Osteocyte (in vitro differentiated cells): ENCODE results near the gene IGHMBP2. TPM values are rescaled to one million over a fixed set of nuclear protein-coding genes. Genes with fewer than 3 reads are reported as not detected.

ENCODE experiments used
- DNase-seq: peaks from one replicate; pipeline ENCODE4 v3.0.0; 2021; ENCODE audit warnings: mixed read lengths; ENCODE audit not compliant: unreplicated experiment; ENCODE audit errors: extremely low spot score
- H3K27ac Mint-ChIP-seq: one replicate; pipeline ENCODE4 v1.8.0; 2021; ENCODE audit warnings: mild to moderate bottlenecking, mixed read lengths; ENCODE audit not compliant: unreplicated experiment
- H3K27me3 Mint-ChIP-seq: one replicate; pipeline ENCODE4 v1.8.0; 2021; ENCODE audit warnings: mixed read lengths; ENCODE audit not compliant: unreplicated experiment
- H3K36me3 Mint-ChIP-seq: one replicate; pipeline ENCODE4 v1.8.0; 2021; ENCODE audit warnings: mixed read lengths; ENCODE audit not compliant: unreplicated experiment
- H3K4me1 Mint-ChIP-seq: one replicate; pipeline ENCODE4 v1.8.0; 2021; ENCODE audit warnings: mixed read lengths; ENCODE audit not compliant: unreplicated experiment
- H3K4me3 Mint-ChIP-seq: one replicate; pipeline ENCODE4 v1.8.0; 2021; ENCODE audit warnings: mild to moderate bottlenecking, moderate library complexity, mixed read lengths; ENCODE audit not compliant: unreplicated experiment
- H3K9me3 Mint-ChIP-seq: one replicate; pipeline ENCODE4 v1.8.0; 2021; ENCODE audit warnings: mixed read lengths; ENCODE audit not compliant: unreplicated experiment
- CTCF ChIP-seq: fragments of 200-600 bp; sonication (generic); IDR thresholded peaks from 2 replicates; pipeline ENCODE4 v1.5.0; 2021; ENCODE audit warnings: antibody characterized with exemption, mild to moderate bottlenecking, moderate library complexity
- total RNA-seq: library from RNA; stranded (reverse); gene quantifications from 2 replicates; pipeline ENCODE4 v1.2.1, GENCODE V29; 2021

The IGHMBP2 gene
- total RNA-seq, 1 donor from 2014 or later, result 30.5 TPM

GRCh38 chr11:68950762-68951161 lies 47.1 kb downstream of the IGHMBP2 start:
- Mint-ChIP-seq H3K27ac (no peak overlapping the region), H3K9me3 (no peaks in the 10 kb centered on the region), H3K4me3 (no peak overlapping the region), H3K4me1 (peaks cover 13% of the 10 kb centered on the region), H3K36me3 (no peaks in the 10 kb centered on the region), H3K27me3 (no peaks in the 10 kb centered on the region)
- DNase-seq, result no peak
- no peak for TF ChIP-seq CTCF

GRCh38 chr11:68954836-68955606 lies 51.3 kb downstream of the IGHMBP2 start:
- Mint-ChIP-seq H3K4me1 (no peaks in the 10 kb centered on the region), H3K9me3 (no peaks in the 10 kb centered on the region), H3K27ac (no peak overlapping the region), H3K27me3 (no peaks in the 10 kb centered on the region), H3K36me3 (no peaks in the 10 kb centered on the region), H3K4me3 (no peak overlapping the region)
- DNase-seq, result no peak
- TF ChIP-seq CTCF, result no peak

DNA sequence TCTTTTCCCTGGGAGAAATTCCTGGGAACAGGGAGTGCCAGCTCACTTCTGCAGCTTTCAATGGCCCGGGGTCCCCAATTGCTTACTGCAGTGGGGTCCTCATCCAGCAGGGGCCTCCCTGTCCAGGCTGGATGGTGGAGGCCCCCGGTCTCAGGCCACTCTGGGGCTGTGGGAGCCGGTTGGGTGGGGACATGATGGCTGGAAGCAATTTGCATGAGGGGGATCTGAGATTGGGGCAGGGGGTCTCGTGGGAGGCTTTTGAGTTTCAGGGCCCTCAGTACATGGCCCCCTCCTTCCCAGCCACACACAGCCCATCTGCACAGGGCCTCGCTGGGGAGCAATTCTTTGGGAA lies 51.9 kb downstream of the IGHMBP2 start:
- no peaks in the 10 kb centered on the region for H3K27me3 Mint-ChIP-seq
- TF ChIP-seq CTCF, result no peak
- H3K9me3 Mint-ChIP-seq, result no peaks in the 10 kb centered on the region
- H3K4me1 Mint-ChIP-seq, result no peaks in the 10 kb centered on the region
- no peaks in the 10 kb centered on the region for H3K36me3 Mint-ChIP-seq
- H3K27ac Mint-ChIP-seq, result no peak overlapping the region
- H3K4me3 Mint-ChIP-seq, result no peak overlapping the region
- no peak for DNase-seq

DNA sequence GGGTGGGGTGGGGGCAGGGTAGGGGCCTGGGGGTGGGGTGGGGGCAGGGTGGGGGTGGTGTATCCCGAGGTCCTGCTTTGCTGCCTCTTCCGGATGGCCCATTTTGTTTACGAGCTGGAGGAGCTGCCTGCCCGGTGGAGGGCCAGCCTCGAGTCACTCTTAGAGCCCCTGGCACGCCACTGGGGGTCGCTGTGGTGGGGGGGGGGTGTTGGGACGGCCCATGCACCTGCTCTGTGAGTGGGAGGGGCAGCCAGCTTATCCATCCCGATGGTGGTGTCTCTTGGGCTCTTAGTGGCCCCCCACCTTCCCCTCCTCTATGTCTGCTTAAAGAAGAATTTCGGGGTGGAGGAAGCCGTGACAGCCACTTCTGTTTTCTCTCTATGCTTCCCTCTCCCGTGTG lies 52.5 kb downstream of the IGHMBP2 start:
- no peak for DNase-seq

More for the DNA sequence above, 52.5 kb downstream of the IGHMBP2 start:
- Mint-ChIP-seq H3K27ac (no peak overlapping the region), H3K27me3 (no peaks in the 10 kb centered on the region), H3K9me3 (no peaks in the 10 kb centered on the region), H3K4me1 (no peaks in the 10 kb centered on the region), H3K4me3 (no peak overlapping the region), H3K36me3 (no peaks in the 10 kb centered on the region)
- peak; percentile 33 for TF ChIP-seq CTCF
